ENCODE results near the gene PIN4.
"Not testable (repeated sequence)": the region's sequence is repeated elsewhere in the genome, so short reads cannot be mapped to it uniquely, and the experiment has no call there.

PIN4 gene

GRCh38 chrX:72216973-72217372 is 35.4 kb downstream of the PIN4 start:
- Histone ChIP-seq H3K4me3 (ENCODE audit: low read length) (no peak overlapping the region), H4K20me1 (ENCODE audit: insufficient read depth, low read length) (no peaks in the 10 kb centered on the region), H3K9me3 (replicated peaks; ENCODE audit: insufficient read depth, low read length) (no peaks in the 10 kb centered on the region), H3K36me3 (replicated peaks; ENCODE audit: insufficient read depth, low read length) (no peaks in the 10 kb centered on the region), H3K4me2 (ENCODE audit: low read depth, low read length) (no peak overlapping the region), H3K9me2 (replicated peaks; ENCODE audit: insufficient read depth, low read length) (no peaks in the 10 kb centered on the region), H3K27me3 (replicated peaks; ENCODE audit: insufficient read depth, low read length) (no peaks in the 10 kb centered on the region), H3K4me1 (ENCODE audit: low read length) (no peaks in the 10 kb centered on the region), H3K79me2 (ENCODE audit: low read length) (peaks cover 20% of the 10 kb centered on the region; the same call in 1 of the 2 replicates), H3F3A (ENCODE audit: insufficient read depth, low read length) (no peaks in the 10 kb centered on the region), H3K9ac (ENCODE audit: low read length) (no peak overlapping the region), H3K27ac (ENCODE audit: low read length) (no peak overlapping the region), H2AFZ (ENCODE audit: low read length) (no peak overlapping the region)
- DNase-seq: no peak
- TF ChIP-seq CTCF (IDR thresholded peaks at IDR 0.05; ENCODE audit: low read length) (no peak), EZH2 (optimal IDR thresholded peaks at IDR 0.05; ENCODE audit: low read depth, low read length) (no peak), EZH2phosphoT487 (IDR thresholded peaks at IDR 0.05; ENCODE audit: low read length) (no peak)

GRCh38 chrX:72220375-72220774 is 38.8 kb downstream of the PIN4 start:
- H3K27me3 ChIP-seq (replicated peaks; ENCODE audit: insufficient read depth, low read length); H4K20me1 ChIP-seq (ENCODE audit: insufficient read depth, low read length); H3K9me2 ChIP-seq (replicated peaks; ENCODE audit: insufficient read depth, low read length); H3K4me2 ChIP-seq (ENCODE audit: low read depth, low read length); H2AFZ ChIP-seq (ENCODE audit: low read length); H3K27ac ChIP-seq (ENCODE audit: low read length); H3K9ac ChIP-seq (ENCODE audit: low read length); H3K36me3 ChIP-seq (replicated peaks; ENCODE audit: insufficient read depth, low read length); H3K9me3 ChIP-seq (replicated peaks; ENCODE audit: insufficient read depth, low read length); H3F3A ChIP-seq (ENCODE audit: insufficient read depth, low read length); DNase-seq; H3K4me3 ChIP-seq (ENCODE audit: low read length); H3K4me1 ChIP-seq (ENCODE audit: low read length): not testable (repeated sequence)
- peaks cover 34% of the 10 kb centered on the region for H3K79me2 ChIP-seq (ENCODE audit: low read length)

GRCh38 chrX:72230290-72230689 is 48.7 kb downstream of the PIN4 start:
- Histone ChIP-seq H3F3A (ENCODE audit: insufficient read depth, low read length) (no peaks in the 10 kb centered on the region), H3K4me3 (ENCODE audit: low read length) (no peak overlapping the region), H3K36me3 (replicated peaks; ENCODE audit: insufficient read depth, low read length) (no peaks in the 10 kb centered on the region), H3K9me3 (replicated peaks; ENCODE audit: insufficient read depth, low read length) (no peaks in the 10 kb centered on the region), H3K9ac (ENCODE audit: low read length) (no peak overlapping the region), H4K20me1 (ENCODE audit: insufficient read depth, low read length) (no peaks in the 10 kb centered on the region), H3K27ac (ENCODE audit: low read length) (no peak overlapping the region), H2AFZ (ENCODE audit: low read length) (no peak overlapping the region), H3K9me2 (replicated peaks; ENCODE audit: insufficient read depth, low read length) (no peaks in the 10 kb centered on the region), H3K79me2 (ENCODE audit: low read length) (peaks cover 36% of the 10 kb centered on the region), H3K27me3 (replicated peaks; ENCODE audit: insufficient read depth, low read length) (no peaks in the 10 kb centered on the region), H3K4me1 (ENCODE audit: low read length) (no peaks in the 10 kb centered on the region), H3K4me2 (ENCODE audit: low read depth, low read length) (no peak overlapping the region)
- no peak for TF ChIP-seq CTCF (IDR thresholded peaks at IDR 0.05; ENCODE audit: low read length)
- DNase-seq: no peak

- Histone ChIP-seq H3K4me1 (ENCODE audit: low read length) (no peaks in the 10 kb centered on the region), H3K9me3 (replicated peaks; ENCODE audit: insufficient read depth, low read length) (no peaks in the 10 kb centered on the region), H3K79me2 (ENCODE audit: low read length) (peaks cover 24% of the 10 kb centered on the region), H3K27me3 (replicated peaks; ENCODE audit: insufficient read depth, low read length) (no peaks in the 10 kb centered on the region), H3F3A (ENCODE audit: insufficient read depth, low read length) (no peaks in the 10 kb centered on the region), H3K9me2 (replicated peaks; ENCODE audit: insufficient read depth, low read length) (no peaks in the 10 kb centered on the region), H3K27ac (ENCODE audit: low read length) (no peak overlapping the region), H2AFZ (ENCODE audit: low read length) (no peak overlapping the region), H4K20me1 (ENCODE audit: insufficient read depth, low read length) (no peaks in the 10 kb centered on the region), H3K36me3 (replicated peaks; ENCODE audit: insufficient read depth, low read length) (no peaks in the 10 kb centered on the region), H3K4me2 (ENCODE audit: low read depth, low read length) (no peak overlapping the region), H3K4me3 (ENCODE audit: low read length) (no peak overlapping the region), H3K9ac (ENCODE audit: low read length) (no peak overlapping the region)
- DNase-seq: no peak
- TF ChIP-seq CTCF (IDR thresholded peaks at IDR 0.05; ENCODE audit: low read length): no peak
- no peak for TF ChIP-seq EZH2phosphoT487 (IDR thresholded peaks at IDR 0.05; ENCODE audit: low read length)
- no peak for TF ChIP-seq EZH2 (optimal IDR thresholded peaks at IDR 0.05; ENCODE audit: low read depth, low read length)
Observed at GRCh38 chrX:72236841-72237240, 55.3 kb downstream of the PIN4 start.

All from MM.1S (cell line).